Nephron (organoid): Measurements from ENCODE around the gene OR2A1.
"Not testable (repeated sequence)": the region's sequence is repeated elsewhere in the genome, so short reads cannot be mapped to it uniquely, and the experiment has no call there.

Experiments
- H3K27ac Mint-ChIP-seq, 3 experiments: 2 replicates each; pipeline ENCODE4 v1.8.0; 2020; ENCODE audit warnings: mixed read lengths in 3 of 3, mild to moderate bottlenecking in 2 of 3, moderate library complexity in 1 of 3
- H3K27me3 Mint-ChIP-seq: 2 replicates; pipeline ENCODE4 v1.8.0; 2021; ENCODE audit warnings: low read depth, mild to moderate bottlenecking, moderate library complexity, mixed read lengths
- H3K36me3 Mint-ChIP-seq: 2 replicates; pipeline ENCODE4 v1.8.0; 2020; ENCODE audit warnings: low read depth, mixed read lengths
- H3K4me1 Mint-ChIP-seq: 2 replicates; pipeline ENCODE4 v1.8.0; 2020; ENCODE audit warnings: mixed read lengths
- H3K4me3 Mint-ChIP-seq, 3 experiments: 2 replicates each; pipeline ENCODE4 v1.8.0; 2020; ENCODE audit warnings: mild to moderate bottlenecking in 3 of 3, mixed read lengths in 3 of 3, moderate library complexity in 2 of 3
- H3K9me3 Mint-ChIP-seq: 2 replicates; pipeline ENCODE4 v1.8.0; 2020; ENCODE audit warnings: mixed read lengths

Gene OR2A1

DNA sequence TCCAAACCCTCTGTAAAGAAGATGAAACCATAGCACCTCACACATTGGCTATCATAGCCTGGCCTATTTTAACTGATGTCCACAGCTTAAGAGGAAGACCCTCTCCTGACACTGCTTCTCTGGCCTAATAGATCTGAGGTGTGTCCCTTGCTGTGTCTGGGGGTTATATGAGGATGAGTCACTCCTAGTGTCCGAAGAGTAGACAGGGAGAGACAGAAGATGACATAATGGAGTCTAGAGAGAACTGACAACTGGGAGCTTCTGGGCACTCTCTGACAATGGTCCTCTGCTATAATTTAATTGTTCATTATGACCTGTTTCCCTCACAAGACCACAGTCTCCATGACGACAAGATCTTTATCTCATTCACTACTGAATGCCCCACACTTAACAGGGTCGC, 49.8 kb downstream of the OR2A1 start:
- not testable (repeated sequence) for H3K36me3 Mint-ChIP-seq, H3K4me3 Mint-ChIP-seq, H3K27me3 Mint-ChIP-seq, H3K27ac Mint-ChIP-seq, H3K9me3 Mint-ChIP-seq, H3K4me1 Mint-ChIP-seq

DNA sequence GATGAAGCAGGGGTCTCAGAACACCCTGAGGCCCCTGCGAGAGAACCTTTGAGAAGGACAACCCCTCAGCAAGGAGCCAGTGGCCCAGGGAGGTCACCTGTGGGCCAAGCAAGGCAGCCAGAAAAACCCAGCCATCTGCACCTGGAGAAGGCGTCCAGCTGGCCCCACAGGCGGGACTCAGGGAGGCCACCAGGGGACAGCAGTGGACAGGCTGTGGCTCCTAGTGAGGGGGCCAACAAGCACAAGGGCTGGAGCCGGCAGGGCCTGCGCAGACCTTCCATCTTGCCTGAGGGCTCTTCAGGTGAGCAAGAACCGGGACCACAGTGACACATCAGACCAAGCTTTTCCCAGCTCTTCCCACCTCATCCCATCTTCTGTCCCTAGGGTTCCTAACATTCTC, 53.3 kb downstream of the OR2A1 start:
- not testable (repeated sequence) for H3K27ac Mint-ChIP-seq, H3K4me1 Mint-ChIP-seq, H3K36me3 Mint-ChIP-seq, H3K27me3 Mint-ChIP-seq, H3K4me3 Mint-ChIP-seq, H3K9me3 Mint-ChIP-seq

DNA sequence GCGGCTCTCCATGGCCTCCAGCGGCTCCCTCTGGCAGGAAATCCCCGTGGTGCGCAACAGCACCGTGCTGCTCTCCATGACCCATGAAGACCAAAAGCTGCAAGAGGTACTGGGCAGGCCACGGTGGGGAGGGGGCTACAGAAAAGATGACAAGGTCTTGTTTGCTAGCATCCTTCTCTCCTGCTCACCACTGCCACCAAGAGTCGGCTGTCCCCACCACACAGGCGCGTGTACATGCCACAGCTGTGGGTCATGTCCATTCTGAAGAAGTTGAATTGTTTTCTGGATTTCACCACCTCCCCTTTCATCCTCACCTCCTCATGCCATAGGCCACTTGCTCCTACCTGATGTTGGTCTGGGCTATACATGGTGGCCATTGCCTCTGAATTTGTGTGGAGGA, 55.0 kb downstream of the OR2A1 start:
- H3K9me3 Mint-ChIP-seq, H3K36me3 Mint-ChIP-seq, H3K27me3 Mint-ChIP-seq, H3K27ac Mint-ChIP-seq, H3K4me3 Mint-ChIP-seq, H3K4me1 Mint-ChIP-seq: not testable (repeated sequence)

DNA sequence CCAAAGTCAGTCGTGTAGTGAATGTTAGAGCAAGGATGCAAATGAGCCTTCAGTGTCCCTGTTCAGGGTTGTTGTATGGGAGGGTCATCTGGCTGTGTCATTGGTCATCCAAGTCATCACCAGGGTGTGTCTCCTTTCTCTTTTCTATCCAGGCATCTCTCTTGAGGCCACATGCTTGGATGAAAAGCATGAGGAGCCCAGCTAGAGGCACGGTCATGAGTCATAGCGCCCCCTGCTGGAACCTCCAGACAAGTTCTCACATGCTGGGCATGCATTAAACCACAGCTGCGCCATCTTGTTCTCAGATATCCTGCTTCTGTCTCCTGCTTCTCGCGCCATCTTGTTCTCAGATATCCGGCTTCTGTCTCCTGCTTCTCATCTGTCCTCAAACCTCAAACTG, 57.0 kb downstream of the OR2A1 start:
- not testable (repeated sequence) for H3K4me1 Mint-ChIP-seq, H3K27me3 Mint-ChIP-seq, H3K27ac Mint-ChIP-seq, H3K4me3 Mint-ChIP-seq, H3K9me3 Mint-ChIP-seq, H3K36me3 Mint-ChIP-seq
